T-cell (primary cell): ENCODE results near the gene HYAL4. TPM values are rescaled to one million over a fixed set of nuclear protein-coding genes. Genes with fewer than 3 reads are reported as not detected.

Experiments
- ATAC-seq, 4 experiments: fragments of 200-7000 bp in 3 of 4; fragments of 150-1000 bp in 1 of 4; cut with Tn5 transposase; replicated peaks in 1 of 4; 1 replicate in 3 of 4; 2 replicates in 1 of 4; pipeline ENCODE4 v1.10.0; 2021; ENCODE audit warnings: moderate library complexity in 3 of 4, mild to moderate bottlenecking in 2 of 4, moderate number of reproducible peaks in 1 of 4
- CTCF ChIA-PET, 2 donors: fragments of 300-600 bp; sonication (Branson Sonifier 250); formaldehyde crosslinking; loops; one replicate each; lab custom pipeline; 2022; ENCODE audit warnings: antibody characterized with exemption in 2 of 2; lab: Charles Lee
- POLR2A ChIA-PET, 2 donors: fragments of 300-600 bp; sonication (Branson Sonifier 250); formaldehyde crosslinking; loops; one replicate each; lab custom pipeline; 2022; ENCODE audit warnings: antibody characterized with exemption in 2 of 2; lab: Charles Lee
- DNase-seq, 35 experiments: peaks; one replicate each; pipeline versions ENCODE4 v3.0.0 to v3.0.0-alpha.2; 2013 to 2023
- H3K27ac ChIP-seq: one replicate; pipeline ENCODE4 v1.5.1; 2013; ENCODE audit warnings: low read length
- H3K27me3 ChIP-seq, 2 experiments: replicated peaks in 1 of 2; 1 replicate in 1 of 2; 2 replicates in 1 of 2; pipeline versions ENCODE4 v1.6.1 to v1.7.0; 2013; ENCODE audit warnings: low read length in 1 of 2, mixed read lengths in 1 of 2; ENCODE audit not compliant: control insufficient read depth in 2 of 2, insufficient read depth in 2 of 2; ENCODE audit errors: extremely low read depth in 1 of 2
- H3K36me3 ChIP-seq, 2 donors: 1 replicate in 1 of 2; 2 replicates in 1 of 2; pipeline versions ENCODE4 v1.6.1 to v1.7.0; 2013; ENCODE audit warnings: low read length in 1 of 2; ENCODE audit not compliant: control insufficient read depth in 2 of 2, insufficient read depth in 1 of 2; ENCODE audit errors: extremely low read depth in 1 of 2
- H3K4me1 ChIP-seq, 2 experiments: 1 replicate in 1 of 2; 2 replicates in 1 of 2; pipeline versions ENCODE4 v1.6.1 to v1.7.0; 2013; ENCODE audit warnings: low read length in 2 of 2, mixed read lengths in 1 of 2; ENCODE audit not compliant: insufficient read depth in 2 of 2, control insufficient read depth in 1 of 2; ENCODE audit errors: extremely low read depth in 1 of 2
- H3K4me3 ChIP-seq, 2 donors: 1 replicate in 1 of 2; 2 replicates in 1 of 2; pipeline versions ENCODE4 v1.5.1 to v1.7.0; 2013; ENCODE audit warnings: mild to moderate bottlenecking in 2 of 2, low read length in 1 of 2, moderate library complexity in 1 of 2; ENCODE audit not compliant: control insufficient read depth in 1 of 2; ENCODE audit errors: extremely low read depth in 1 of 2
- H3K9me3 ChIP-seq: 2 replicates; pipeline ENCODE4 v1.7.0; 2013
- H3K27ac Mint-ChIP-seq, 2 donors: one replicate each; pipeline ENCODE4 v1.8.0; 2020 to 2021; ENCODE audit warnings: mild to moderate bottlenecking in 2 of 2, mixed read lengths in 2 of 2
- H3K27me3 Mint-ChIP-seq, 2 donors: one replicate each; pipeline ENCODE4 v1.8.0; 2021 to 2022; ENCODE audit warnings: mixed read lengths in 2 of 2
- H3K36me3 Mint-ChIP-seq: one replicate; pipeline ENCODE4 v1.8.0; 2021; ENCODE audit warnings: mixed read lengths
- H3K4me1 Mint-ChIP-seq, 3 donors: one replicate each; pipeline ENCODE4 v1.8.0; 2020 to 2022; ENCODE audit warnings: mixed read lengths in 3 of 3, mild to moderate bottlenecking in 1 of 3
- H3K4me3 Mint-ChIP-seq, 3 donors: one replicate each; pipeline ENCODE4 v1.8.0; 2020 to 2022; ENCODE audit warnings: mild to moderate bottlenecking in 3 of 3, mixed read lengths in 3 of 3, moderate library complexity in 3 of 3
- H3K9me3 Mint-ChIP-seq, 3 donors: one replicate each; pipeline ENCODE4 v1.8.0; 2020 to 2022; ENCODE audit warnings: mixed read lengths in 3 of 3
- WGBS: methylation state at CpG from one replicate; pipeline ENCODE4 v1.1.5; 2013; ENCODE audit warnings: missing lambda C conversion rate; ENCODE audit not compliant: insufficient coverage; 5-methylcytosine and 5-hydroxymethylcytosine counted together
- total RNA-seq, 35 experiments: library from RNA in 6 of 35; stranded (reverse) in 6 of 35; fragments of 120-200 nt in 1 of 35; gene quantifications; one replicate each; pipeline versions ENCODE4 v1.2.1 to v1.2.4 and lab custom pipeline; 2013 to 2026

HYAL4 gene
- total RNA-seq, 5 donors from 2014 or later (not counting 1 experiment from before 2014, with no cell fraction given): not detected

- no peak for DNase-seq
- no peaks in the 10 kb centered on the region for H3K4me1 Mint-ChIP-seq
- H3K4me1 ChIP-seq: no peaks in the 10 kb centered on the region
- H3K27me3 Mint-ChIP-seq: no peaks in the 10 kb centered on the region
- H3K36me3 Mint-ChIP-seq: no peaks in the 10 kb centered on the region
- ATAC-seq: no peak
- CTCF ChIA-PET: no interaction called here
- H3K4me3 ChIP-seq: no peak overlapping the region
- no peak overlapping the region for H3K27ac ChIP-seq
- peaks cover 0 to 4% (median under 1%) of the 10 kb centered on the region in 3 donors for H3K9me3 Mint-ChIP-seq
- no CpG with 5 or more reads among the region's 1 CpG for WGBS
- H3K27ac Mint-ChIP-seq: no peak overlapping the region
- no peaks in the 10 kb centered on the region for H3K9me3 ChIP-seq
- H3K27me3 ChIP-seq: no peaks in the 10 kb centered on the region
- H3K36me3 ChIP-seq: no peaks in the 10 kb centered on the region
- no peak overlapping the region for H3K4me3 Mint-ChIP-seq
- POLR2A ChIA-PET: no interaction called here
These were observed 56.1 kb downstream of the HYAL4 start for GRCh38 chr7:123901101-123901500.

- H3K27me3 ChIP-seq: no peaks in the 10 kb centered on the region
- no peaks in the 10 kb centered on the region for H3K4me1 Mint-ChIP-seq
- H3K36me3 Mint-ChIP-seq: no peaks in the 10 kb centered on the region
- H3K27ac ChIP-seq: no peak overlapping the region
- H3K36me3 ChIP-seq: no peaks in the 10 kb centered on the region
- no peak for DNase-seq
- no peak overlapping the region for H3K27ac Mint-ChIP-seq
- no peak for ATAC-seq
- H3K4me3 Mint-ChIP-seq: no peak overlapping the region
- ChIA-PET CTCF (no interaction called here), POLR2A (no interaction called here)
- H3K4me1 ChIP-seq: no peaks in the 10 kb centered on the region
- peaks cover 0 to 4% of the 10 kb centered on the region in 2 donors for H3K27me3 Mint-ChIP-seq
- H3K4me3 ChIP-seq: no peak overlapping the region
- H3K9me3 ChIP-seq: no peaks in the 10 kb centered on the region
- peaks cover 0 to 8% (median 0%) of the 10 kb centered on the region in 3 donors for H3K9me3 Mint-ChIP-seq
These were observed 60.7 kb downstream of the HYAL4 start for GRCh38 chr7:123905714-123906113.

DNA sequence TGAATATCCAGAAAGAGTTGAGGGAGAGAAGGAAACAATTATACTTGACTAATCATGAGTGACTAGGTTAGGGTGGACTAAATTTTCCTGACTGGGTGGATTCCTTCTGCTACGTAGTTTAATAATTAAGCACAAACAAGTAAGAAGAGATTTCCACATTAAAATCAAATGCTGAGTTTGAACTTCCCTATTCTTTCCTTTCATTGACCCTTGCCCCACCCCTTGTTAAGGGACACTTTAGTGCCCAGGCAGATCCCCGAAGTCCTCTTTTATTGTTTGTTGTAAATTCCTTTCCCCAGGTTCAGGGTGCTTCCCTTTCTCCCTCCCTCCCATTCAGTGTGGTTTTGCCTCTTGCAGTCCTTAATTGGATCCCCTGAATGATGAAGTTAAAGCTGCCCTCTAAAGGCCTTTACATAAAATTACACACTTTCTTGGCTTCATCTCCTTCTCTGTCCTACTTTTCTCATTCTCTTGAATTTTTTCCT is 71.3 kb downstream of the HYAL4 start:
- no peak for ATAC-seq
- H3K36me3 Mint-ChIP-seq: no peaks in the 10 kb centered on the region
- Histone ChIP-seq H3K4me1 (no peaks in the 10 kb centered on the region), H3K27ac (no peak overlapping the region), H3K4me3 (no peak overlapping the region), H3K36me3 (no peaks in the 10 kb centered on the region), H3K9me3 (no peaks in the 10 kb centered on the region), H3K27me3 (no peaks in the 10 kb centered on the region)
- H3K27ac Mint-ChIP-seq: no peak overlapping the region
- H3K4me3 Mint-ChIP-seq: no peak overlapping the region
- peaks cover 1 to 7% of the 10 kb centered on the region in 2 donors for H3K27me3 Mint-ChIP-seq
- no CpG with 5 or more reads among the region's 2 CpGs for WGBS
- ChIA-PET POLR2A (interaction anchor here in 1 of 2 donors (0.6 kb wide), 1 partner anchor 24 kb away, joined by 3 read pairs; no protein-coding TSS in a partner anchor), CTCF (no interaction called here)
- DNase-seq: no peak
- no peaks in the 10 kb centered on the region for H3K4me1 Mint-ChIP-seq
- no peaks in the 10 kb centered on the region for H3K9me3 Mint-ChIP-seq

- Mint-ChIP-seq H3K36me3 (no peaks in the 10 kb centered on the region), H3K27ac (no peak overlapping the region), H3K9me3 (no peaks in the 10 kb centered on the region), H3K27me3 (peaks cover 1 to 7% of the 10 kb centered on the region in 2 donors), H3K4me1 (no peaks in the 10 kb centered on the region), H3K4me3 (no peak overlapping the region)
- no peaks in the 10 kb centered on the region for H3K36me3 ChIP-seq
- WGBS: 82% methylated on average over 5 of the region's 12 CpGs
- no peak for DNase-seq
- ATAC-seq: no peak
- H3K4me1 ChIP-seq: no peaks in the 10 kb centered on the region
- H3K4me3 ChIP-seq: no peak overlapping the region
- ChIA-PET POLR2A (no interaction called here), CTCF (no interaction called here)
- H3K9me3 ChIP-seq: no peaks in the 10 kb centered on the region
- H3K27me3 ChIP-seq: no peaks in the 10 kb centered on the region
- no peak overlapping the region for H3K27ac ChIP-seq
These were observed 72.9 kb downstream of the HYAL4 start for GRCh38 chr7:123917878-123918277.

- no peaks in the 10 kb centered on the region for H3K36me3 ChIP-seq
- no peaks in the 10 kb centered on the region for H3K9me3 Mint-ChIP-seq
- DNase-seq: no peak
- ChIA-PET POLR2A (no interaction called here), CTCF (no interaction called here)
- H3K27me3 ChIP-seq: no peaks in the 10 kb centered on the region
- no peak for ATAC-seq
- no peaks in the 10 kb centered on the region for H3K4me1 Mint-ChIP-seq
- no peak overlapping the region for H3K27ac Mint-ChIP-seq
- H3K27me3 Mint-ChIP-seq: peaks cover 1 to 7% of the 10 kb centered on the region in 2 donors
- no peak overlapping the region for H3K4me3 ChIP-seq
- H3K9me3 ChIP-seq: no peaks in the 10 kb centered on the region
- no peaks in the 10 kb centered on the region for H3K36me3 Mint-ChIP-seq
- 79% methylated on average over 6 of the region's 8 CpGs for WGBS
- H3K27ac ChIP-seq: no peak overlapping the region
- H3K4me1 ChIP-seq: no peaks in the 10 kb centered on the region
- no peak overlapping the region for H3K4me3 Mint-ChIP-seq
These were observed 73.3 kb downstream of the HYAL4 start for GRCh38 chr7:123918309-123918708.

DNA sequence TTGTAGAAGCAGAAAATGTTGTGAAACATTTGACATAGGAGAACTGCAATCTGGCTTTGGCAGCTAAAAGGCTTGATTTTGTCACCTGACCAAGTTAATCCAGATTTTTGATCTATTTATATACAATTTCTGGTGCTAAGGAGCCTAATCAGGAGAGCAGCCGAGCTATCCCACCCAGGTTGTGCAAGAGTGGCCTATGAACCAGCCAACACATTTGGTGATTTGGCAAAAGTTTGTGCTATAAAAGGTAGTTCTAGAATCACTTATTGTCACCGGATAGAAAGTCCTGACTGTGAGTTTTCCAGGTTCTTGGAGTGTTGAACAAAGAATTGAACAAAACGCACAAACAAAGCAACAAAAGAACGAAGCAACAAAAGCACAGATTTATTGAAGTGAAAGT is 78.6 kb downstream of the HYAL4 start:
- no peaks in the 10 kb centered on the region for H3K36me3 ChIP-seq
- no peaks in the 10 kb centered on the region for H3K9me3 Mint-ChIP-seq
- H3K4me1 ChIP-seq: no peaks in the 10 kb centered on the region
- no peaks in the 10 kb centered on the region for H3K27me3 ChIP-seq
- H3K4me3 ChIP-seq: no peak overlapping the region
- WGBS: 94% methylated on average over 4 of the region's 4 CpGs
- ChIA-PET POLR2A (no interaction called here), CTCF (no interaction called here)
- peaks cover 2 to 10% of the 10 kb centered on the region in 2 donors for H3K27me3 Mint-ChIP-seq
- H3K27ac ChIP-seq: no peak overlapping the region
- no peaks in the 10 kb centered on the region for H3K36me3 Mint-ChIP-seq
- DNase-seq (no peak), ATAC-seq (no peak)
- H3K4me1 Mint-ChIP-seq: no peaks in the 10 kb centered on the region
- no peak overlapping the region for H3K27ac Mint-ChIP-seq
- H3K9me3 ChIP-seq: no peaks in the 10 kb centered on the region
- H3K4me3 Mint-ChIP-seq: no peak overlapping the region

DNA sequence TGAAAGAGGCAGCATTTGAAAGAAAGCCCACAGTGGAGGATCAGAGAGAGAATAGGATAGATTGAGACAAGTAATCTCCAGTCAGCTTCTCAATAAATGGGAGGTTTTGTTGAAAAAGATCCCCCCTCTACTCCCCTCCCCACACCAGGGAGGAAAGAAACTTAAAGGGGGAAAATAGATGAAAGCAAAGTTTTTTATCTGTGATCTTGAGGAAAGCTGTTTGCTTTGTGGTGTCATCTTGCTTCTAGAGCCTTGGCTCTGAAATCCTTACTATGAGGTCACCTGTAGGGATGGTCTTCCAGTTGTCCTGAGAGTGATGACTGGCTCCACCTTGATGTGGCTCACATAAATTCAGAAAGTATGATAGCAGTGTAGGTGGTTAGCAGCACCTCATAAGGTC is 80.0 kb downstream of the HYAL4 start, which contains the start of gene SPAM1:
Gene SPAM1, plus strand, starts transcription at position 301 of the 400 bp plus-strand sequence. CDS start 28,330 bp downstream, outside the sequence.
- Histone ChIP-seq H3K27ac (no peak within 1 kb of the TSS), H3K4me1 (no peaks in the 10 kb centered on the region), H3K9me3 (no peaks in the 10 kb centered on the region), H3K27me3 (no peaks in the 10 kb centered on the region), H3K4me3 (no peak within 1 kb of the TSS), H3K36me3 (no peaks in the 10 kb centered on the region)
- H3K9me3 Mint-ChIP-seq: no peaks in the 10 kb centered on the region
- POLR2A ChIA-PET: no interaction called here
- H3K36me3 Mint-ChIP-seq: no peaks in the 10 kb centered on the region
- H3K27me3 Mint-ChIP-seq: peaks cover 2 to 9% of the 10 kb centered on the region in 2 donors
- no peak within 1 kb of the TSS for H3K27ac Mint-ChIP-seq
- no peaks in the 10 kb centered on the region for H3K4me1 Mint-ChIP-seq
- CTCF ChIA-PET: no interaction called here
- no peak within 1 kb of the TSS for H3K4me3 Mint-ChIP-seq
- ATAC-seq (no peak), DNase-seq (no peak)
